Hematopoietic multipotent progenitor cell (in vitro differentiated cells): ENCODE results near the gene TJP2. TPM values are rescaled to one million over a fixed set of nuclear protein-coding genes. Genes with fewer than 3 reads are reported as not detected.

ENCODE experiments used
- DNase-seq, 3 donors: peaks; one replicate each; pipeline ENCODE4 v3.0.0-alpha.2; 2011 to 2015; ENCODE audit warnings: low read depth in 2 of 3, low spot score in 2 of 3
- total RNA-seq: library from RNA; depleted of rRNA; stranded (reverse); fragments of >200 nt; gene quantifications from one replicate; pipeline ENCODE4 v1.2.3, GENCODE V29; 2012

The TJP2 gene
- total RNA-seq, 1 donor = 34.7 TPM

DNA sequence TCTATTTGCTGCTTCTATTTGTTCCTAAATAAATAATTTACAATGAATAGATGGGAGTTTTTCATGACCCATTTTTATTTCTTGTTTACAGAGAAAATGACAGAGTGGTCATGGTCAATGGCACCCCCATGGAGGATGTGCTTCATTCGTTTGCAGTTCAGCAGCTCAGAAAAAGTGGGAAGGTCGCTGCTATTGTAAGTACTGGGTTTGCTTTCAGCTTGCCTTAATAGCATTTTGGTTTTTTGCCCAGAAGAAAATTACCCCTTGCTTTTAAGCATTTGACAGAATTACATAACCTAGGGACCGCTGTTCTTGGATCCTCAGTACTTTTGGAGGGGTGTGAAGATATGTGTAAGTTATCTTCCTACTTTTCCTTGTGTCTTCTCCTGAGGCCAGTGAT, 44.1 kb downstream of the TJP2 start:
- no peak for DNase-seq

GRCh38 chr9:69221036-69221435, 47.0 kb downstream of the TJP2 start:
- DNase-seq = no peak

DNA sequence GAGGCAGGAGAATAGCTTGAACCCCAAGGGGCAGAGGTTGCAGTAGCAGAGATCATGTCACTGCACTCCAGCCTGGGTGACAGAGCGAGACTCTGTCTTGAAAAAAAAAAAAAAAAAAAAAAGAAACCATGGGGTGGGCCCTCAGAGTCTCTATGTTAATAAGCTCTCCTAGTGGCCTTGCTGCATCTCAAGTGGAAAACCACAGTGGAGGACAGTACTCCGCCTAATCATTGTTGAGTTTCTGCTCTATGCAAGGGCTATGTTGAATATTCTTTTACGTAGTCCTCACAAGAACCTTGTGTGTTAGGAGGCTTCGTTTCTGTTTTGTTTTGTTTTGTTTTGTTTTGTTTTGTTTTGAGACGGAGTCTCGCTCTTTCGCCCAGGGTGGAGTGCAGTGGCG, 48.9 kb downstream of the TJP2 start:
- DNase-seq = no peak

- DNase-seq = peak in 2 of 3 donors; percentile 12 to 30
Observed at GRCh38 chr9:69223605-69224004, 49.5 kb downstream of the TJP2 start.

GRCh38 chr9:69229367-69229766, 55.3 kb downstream of the TJP2 start:
- DNase-seq = no peak

DNA sequence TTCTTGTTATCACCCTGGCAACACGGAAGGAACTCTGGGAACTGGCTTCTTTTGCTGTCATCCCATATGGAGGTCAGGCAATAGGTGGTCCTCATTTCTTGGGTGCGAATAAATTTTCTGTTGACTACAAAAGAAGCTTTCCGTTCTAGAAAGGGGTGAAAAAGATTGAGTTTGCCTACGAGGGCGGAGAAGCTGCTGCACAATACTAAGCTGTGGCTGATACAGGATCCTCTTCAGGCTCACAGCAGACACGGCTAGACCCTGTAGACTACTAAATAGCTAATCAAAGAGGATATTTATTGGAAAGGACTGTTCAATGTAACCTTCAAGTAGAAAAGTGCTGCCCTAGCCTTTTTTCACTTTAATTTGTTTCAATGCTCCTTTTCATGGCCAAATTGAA, 58.1 kb downstream of the TJP2 start:
- DNase-seq = no peak

- no peak for DNase-seq
Observed at GRCh38 chr9:69234683-69235082, 60.6 kb downstream of the TJP2 start.

GRCh38 chr9:69236188-69236587, 62.1 kb downstream of the TJP2 start:
- DNase-seq = no peak

- no peak for DNase-seq
Observed at GRCh38 chr9:69237702-69238295, 63.7 kb downstream of the TJP2 start.

DNA sequence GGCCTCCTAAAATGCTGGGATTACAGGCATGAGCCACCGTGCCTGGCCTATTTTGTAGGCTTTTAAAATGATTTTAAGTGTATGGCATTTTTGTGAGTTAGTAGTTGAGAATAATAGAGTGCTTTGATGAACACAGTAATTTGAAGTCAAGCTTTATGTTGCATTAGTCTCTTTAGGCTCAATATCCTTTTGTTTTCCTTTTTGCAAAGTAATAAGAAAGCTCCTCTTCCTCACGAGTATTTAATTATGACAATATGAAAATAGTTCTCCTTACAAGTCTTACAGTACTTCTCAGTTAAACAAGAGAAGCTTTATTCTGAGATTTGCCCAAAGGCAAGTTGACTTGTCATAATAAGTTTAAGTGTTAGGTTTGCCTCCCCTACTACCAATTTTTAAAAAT, 69.0 kb downstream of the TJP2 start:
- no peak for DNase-seq

DNA sequence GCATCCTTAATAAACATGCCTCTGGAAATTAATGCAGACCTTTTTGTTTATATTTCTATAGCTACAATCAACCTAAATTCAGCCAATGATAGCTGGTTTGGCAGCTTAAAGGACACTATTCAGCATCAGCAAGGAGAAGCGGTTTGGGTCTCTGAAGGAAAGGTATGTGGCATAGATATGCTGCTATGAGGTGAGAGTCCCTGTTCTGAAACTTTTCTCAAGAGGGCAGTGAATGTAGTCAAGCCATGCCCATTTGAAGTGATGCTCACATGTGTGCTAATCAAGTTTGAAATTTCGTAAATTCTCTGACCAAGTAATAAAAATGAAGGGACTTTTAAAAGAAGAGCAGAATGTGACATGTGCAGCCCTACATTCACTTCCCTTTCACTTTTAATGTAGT, 72.6 kb downstream of the TJP2 start:
- no peak for DNase-seq

DNA sequence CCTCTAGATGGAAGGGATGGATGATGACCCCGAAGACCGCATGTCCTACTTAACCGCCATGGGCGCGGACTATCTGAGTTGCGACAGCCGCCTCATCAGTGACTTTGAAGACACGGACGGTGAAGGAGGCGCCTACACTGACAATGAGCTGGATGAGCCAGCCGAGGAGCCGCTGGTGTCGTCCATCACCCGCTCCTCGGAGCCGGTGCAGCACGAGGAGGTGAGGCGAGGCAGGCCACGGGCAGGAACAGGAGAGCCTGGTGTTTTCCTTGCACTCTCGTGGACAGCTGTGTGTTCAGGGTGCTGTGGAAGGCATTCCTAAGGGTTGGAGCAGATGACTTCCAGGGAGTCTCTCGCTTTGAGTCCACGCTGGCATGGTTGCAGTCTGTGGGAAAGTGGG, 73.9 kb downstream of the TJP2 start:
- DNase-seq = no peak

GRCh38 chr9:69249337-69249736, 75.3 kb downstream of the TJP2 start:
- no peak for DNase-seq

DNA sequence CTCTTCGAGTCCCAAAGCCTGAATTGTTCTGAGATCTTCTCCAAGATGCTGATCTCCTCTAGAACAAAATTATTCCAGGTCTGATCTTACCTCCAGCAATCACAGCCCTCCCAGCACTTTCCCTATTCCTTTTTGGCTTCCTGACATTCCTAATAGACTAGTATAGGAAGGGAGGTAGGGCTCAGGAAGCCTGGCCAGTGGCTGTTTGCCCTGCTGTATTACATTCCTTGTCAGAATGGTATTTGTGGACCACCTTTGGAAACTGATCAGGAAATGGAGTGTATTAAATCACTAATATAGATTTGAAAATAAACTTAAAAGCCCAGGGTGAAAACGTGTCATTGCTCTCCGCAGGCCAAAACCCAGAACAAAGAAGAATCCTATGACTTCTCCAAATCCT, 76.6 kb downstream of the TJP2 start:
- DNase-seq = no peak

DNA sequence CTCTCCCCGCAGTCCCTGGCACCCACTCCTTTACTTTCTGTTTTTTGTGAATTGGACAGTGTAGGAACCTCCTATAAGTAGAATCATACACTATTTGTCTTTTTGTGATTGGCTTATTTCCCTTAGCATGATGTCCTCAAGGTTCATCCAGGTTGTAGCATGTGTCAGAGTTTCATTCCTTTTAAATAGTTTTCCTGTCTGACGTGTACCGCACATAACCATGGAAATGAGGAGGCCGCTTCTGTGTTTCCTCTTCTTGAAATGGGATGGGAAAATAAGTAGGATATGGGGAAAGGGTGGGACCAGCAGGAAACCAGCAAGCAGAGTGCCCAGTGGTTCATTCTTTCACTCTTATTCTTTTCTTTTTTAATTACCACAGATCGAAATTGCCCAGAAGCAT, 78.4 kb downstream of the TJP2 start:
- DNase-seq = no peak

DNA sequence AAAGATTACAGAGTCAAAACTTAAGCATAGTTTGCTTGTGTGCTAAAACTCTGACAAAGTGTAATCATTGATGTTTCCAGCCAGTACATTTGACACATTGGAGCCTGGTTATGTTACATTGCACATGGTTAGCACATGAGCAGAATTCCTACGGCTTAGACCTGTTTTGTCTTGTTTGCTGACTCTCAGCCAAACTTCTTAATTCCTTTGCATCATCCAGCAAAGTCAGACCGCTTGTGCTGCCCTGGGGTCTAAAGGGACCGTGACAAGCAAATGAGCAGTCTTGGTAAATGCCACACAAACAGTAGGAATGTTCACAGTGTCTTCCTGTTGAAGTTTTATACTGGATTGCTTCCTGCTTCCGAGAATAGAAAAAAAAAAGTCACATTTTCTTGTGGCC, 79.0 kb downstream of the TJP2 start:
- no peak for DNase-seq

- no peak for DNase-seq
Observed at GRCh38 chr9:69254223-69254622, 80.1 kb downstream of the TJP2 start.

- no peak for DNase-seq
Observed at GRCh38 chr9:69255591-69255990, 81.5 kb downstream of the TJP2 start.

DNA sequence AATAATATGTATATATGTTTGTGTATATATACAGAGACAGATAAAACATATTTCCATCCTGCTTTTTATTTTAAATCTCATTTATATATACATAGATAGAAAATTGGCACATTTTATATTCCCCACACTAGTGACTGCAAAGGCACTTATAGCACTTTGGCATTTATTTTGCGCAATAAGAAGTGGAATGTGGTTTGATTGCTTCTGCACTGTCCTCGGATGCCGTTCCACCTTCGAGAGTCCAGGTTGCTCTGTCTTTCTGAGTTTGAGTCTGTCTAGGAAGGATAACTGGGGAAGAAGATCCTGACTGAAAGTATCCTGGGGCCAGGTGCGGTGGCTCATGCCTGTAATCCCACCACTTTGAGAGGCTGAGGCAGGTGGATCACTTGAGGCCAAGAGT, 84.5 kb downstream of the TJP2 start:
- DNase-seq = no peak

DNA sequence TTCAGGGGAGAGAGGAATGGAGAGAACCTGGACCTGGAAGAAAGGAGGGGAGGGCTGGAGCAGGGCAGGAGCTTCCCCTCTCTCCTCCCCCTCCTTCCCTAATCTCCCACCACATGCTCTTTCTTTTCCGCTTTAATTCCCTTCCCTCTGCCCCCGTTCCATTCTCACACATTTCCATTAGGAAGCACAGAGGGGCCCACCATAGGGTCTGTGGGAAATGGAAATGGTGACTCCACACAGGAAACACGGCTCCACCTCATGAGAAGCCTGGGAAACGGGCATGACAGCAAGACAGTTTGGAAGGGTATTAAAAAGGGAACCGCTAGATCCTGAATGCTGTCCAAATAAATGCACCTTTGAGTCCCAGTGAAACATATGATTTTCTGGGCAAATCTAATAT, 86.1 kb downstream of the TJP2 start:
- DNase-seq = no peak

- no peak for DNase-seq
Observed at GRCh38 chr9:69261636-69262035, 87.6 kb downstream of the TJP2 start.

DNA sequence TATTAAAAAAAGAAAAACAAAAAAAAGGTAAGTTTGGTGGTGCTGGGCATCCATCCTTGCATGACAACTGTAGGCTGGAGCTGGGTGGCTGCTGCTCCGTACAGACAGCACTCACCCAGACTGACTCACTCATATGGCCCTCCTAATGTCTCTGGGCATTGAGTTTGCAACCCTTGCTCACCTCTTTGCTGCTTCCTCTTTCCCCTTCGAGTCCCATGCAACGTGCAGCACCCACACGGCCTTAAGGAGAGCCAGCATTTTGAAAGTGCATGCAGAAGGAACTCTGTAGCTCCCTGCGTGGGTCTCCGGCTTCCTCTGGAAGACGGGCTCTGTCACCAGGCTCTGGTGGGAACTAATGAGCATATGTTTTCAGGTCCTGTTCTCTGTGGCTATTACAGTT, 90.4 kb downstream of the TJP2 start:
- peak in 2 of 3 donors; percentile 0 to 14 for DNase-seq

GRCh38 chr9:69265891-69266290, 91.8 kb downstream of the TJP2 start:
- no peak for DNase-seq
